Duodenal mucosa (tissue), 2 donors: ENCODE measurements around the gene RASSF7.
A peak's percentile ranks its signal among the peaks of the same experiment; 100 is the strongest.
"Not testable (repeated sequence)": the region's sequence is repeated elsewhere in the genome, so short reads cannot be mapped to it uniquely, and the experiment has no call there.

Source experiments
- H3K27ac ChIP-seq: one replicate; pipeline ENCODE4 v1.7.0; 2013; ENCODE audit warnings: low read depth, low read length
- H3K27me3 ChIP-seq, 2 donors: one replicate each; pipeline ENCODE4 v1.7.0; 2013; ENCODE audit warnings: low read length in 2 of 2, control low read depth in 1 of 2; ENCODE audit not compliant: insufficient read depth in 2 of 2, control insufficient read depth in 1 of 2
- H3K36me3 ChIP-seq, 2 donors: one replicate each; pipeline ENCODE4 v1.7.0; 2013; ENCODE audit warnings: low read length in 2 of 2, control low read depth in 1 of 2; ENCODE audit not compliant: insufficient read depth in 2 of 2, control insufficient read depth in 1 of 2
- H3K4me1 ChIP-seq, 2 donors: one replicate each; pipeline ENCODE4 v1.7.0; 2013; ENCODE audit warnings: low read length in 2 of 2, control low read depth in 1 of 2; ENCODE audit not compliant: insufficient read depth in 2 of 2, control insufficient read depth in 1 of 2
- H3K4me3 ChIP-seq, 2 donors: one replicate each; pipeline ENCODE4 v1.7.0; 2013; ENCODE audit warnings: low read length in 2 of 2, low read depth in 1 of 2
- H3K9ac ChIP-seq, 2 donors: one replicate each; pipeline ENCODE4 v1.7.0; 2013; ENCODE audit warnings: low read length in 2 of 2, low read depth in 1 of 2
- H3K9me3 ChIP-seq, 2 donors: one replicate each; pipeline ENCODE4 v1.7.0; 2013; ENCODE audit warnings: low read length in 2 of 2, control low read depth in 1 of 2; ENCODE audit not compliant: control insufficient read depth in 1 of 2

The RASSF7 gene

GRCh38 chr11:567629-568292, 7.0 kb downstream of the RASSF7 start:
- Histone ChIP-seq H3K9me3 (no peaks in the 10 kb centered on the region), H3K27me3 (no peaks in the 10 kb centered on the region), H3K27ac (peak overlapping the region; percentile 70), H3K9ac (peak overlapping the region in 1 of 2 donors; percentile 29), H3K4me1 (peaks cover 8 to 17% of the 10 kb centered on the region in 2 donors), H3K4me3 (peak overlapping the region; percentile 61 to 65), H3K36me3 (peaks cover 4 to 17% of the 10 kb centered on the region in 2 donors)

- Histone ChIP-seq H3K27ac (peak overlapping the region; percentile 70), H3K4me1 (peaks cover 8 to 14% of the 10 kb centered on the region in 2 donors), H3K27me3 (no peaks in the 10 kb centered on the region), H3K36me3 (peaks cover 4 to 9% of the 10 kb centered on the region in 2 donors), H3K9me3 (no peaks in the 10 kb centered on the region), H3K4me3 (peak overlapping the region; percentile 61 to 70), H3K9ac (peak overlapping the region; percentile 75 to 85)
Observed at GRCh38 chr11:568306-569157, 7.8 kb downstream of the RASSF7 start.

GRCh38 chr11:569158-569885, 8.6 kb downstream of the RASSF7 start:
- Histone ChIP-seq H3K9me3 (no peaks in the 10 kb centered on the region), H3K27ac (peak overlapping the region; percentile 15), H3K9ac (peak overlapping the region; percentile 75 to 85), H3K36me3 (peaks cover 0 to 1% of the 10 kb centered on the region in 2 donors), H3K4me1 (peaks cover 8 to 14% of the 10 kb centered on the region in 2 donors), H3K27me3 (no peaks in the 10 kb centered on the region), H3K4me3 (peak overlapping the region; percentile 61 to 70)

GRCh38 chr11:571802-572185, 11.0 kb downstream of the RASSF7 start:
- Histone ChIP-seq H3K9ac (no peak overlapping the region), H3K27ac (no peak overlapping the region), H3K4me1 (peaks cover 13 to 23% of the 10 kb centered on the region in 2 donors)

GRCh38 chr11:573146-573759, 12.5 kb downstream of the RASSF7 start:
- Histone ChIP-seq H3K4me1 (peaks cover 25 to 30% of the 10 kb centered on the region in 2 donors), H3K27ac (no peak overlapping the region), H3K9ac (no peak overlapping the region), H3K36me3 (no peaks in the 10 kb centered on the region), H3K9me3 (no peaks in the 10 kb centered on the region), H3K27me3 (peaks cover 0 to 7% of the 10 kb centered on the region in 2 donors), H3K4me3 (no peak overlapping the region)

More at GRCh38 chr11:571802-572185, 11.0 kb downstream of the RASSF7 start:
- peaks cover 0 to 7% of the 10 kb centered on the region in 2 donors for H3K27me3 ChIP-seq
- no peaks in the 10 kb centered on the region for H3K36me3 ChIP-seq
- H3K9me3 ChIP-seq: no peaks in the 10 kb centered on the region
- no peak overlapping the region for H3K4me3 ChIP-seq

- not testable (repeated sequence) for H3K36me3 ChIP-seq, H3K27ac ChIP-seq, H3K9me3 ChIP-seq, H3K4me3 ChIP-seq, H3K27me3 ChIP-seq, H3K9ac ChIP-seq
- peaks cover 31 to 36% of the 10 kb centered on the region in 2 donors for H3K4me1 ChIP-seq
Observed at GRCh38 chr11:574031-574570, 13.3 kb downstream of the RASSF7 start.

- Histone ChIP-seq H3K27ac (no peak overlapping the region), H3K36me3 (no peaks in the 10 kb centered on the region), H3K27me3 (peaks cover 0 to 7% of the 10 kb centered on the region in 2 donors), H3K4me1 (peaks cover 31 to 38% of the 10 kb centered on the region in 2 donors), H3K4me3 (peak overlapping the region; percentile 66 to 69), H3K9me3 (no peaks in the 10 kb centered on the region), H3K9ac (peak overlapping the region; percentile 33 to 54)
Observed at GRCh38 chr11:574632-575312, 14.0 kb downstream of the RASSF7 start.

- Histone ChIP-seq H3K9ac (peak overlapping the region; percentile 33 to 54), H3K36me3 (no peaks in the 10 kb centered on the region), H3K4me3 (peak overlapping the region; percentile 66 to 69), H3K27ac (no peak overlapping the region), H3K4me1 (peaks cover 38 to 45% of the 10 kb centered on the region in 2 donors), H3K9me3 (no peaks in the 10 kb centered on the region), H3K27me3 (peaks cover 0 to 7% of the 10 kb centered on the region in 2 donors)
Observed at GRCh38 chr11:575313-575995, 14.7 kb downstream of the RASSF7 start.
